ENCODE data around the gene RAD9A.
A peak's percentile ranks its signal among the peaks of the same experiment; 100 is the strongest.

RAD9A gene

GRCh38 chr11:67375320-67376055 lies 16.3 kb upstream of the RAD9A start:
- no peak for DNase-seq (ENCODE audit: low spot score)

GRCh38 chr11:67376063-67376820 lies 15.5 kb upstream of the RAD9A start:
- DNase-seq (ENCODE audit: low spot score): no peak

- no peak for DNase-seq (ENCODE audit: low spot score)
Observed at GRCh38 chr11:67376873-67377808, 14.6 kb upstream of the RAD9A start.

- DNase-seq (ENCODE audit: low spot score): no peak
Observed at GRCh38 chr11:67378544-67378943, 13.2 kb upstream of the RAD9A start.

- DNase-seq (ENCODE audit: low spot score): peak; percentile 82
Observed at GRCh38 chr11:67379061-67380058, 12.4 kb upstream of the RAD9A start.

- DNase-seq (ENCODE audit: low spot score): no peak
Observed at GRCh38 chr11:67381244-67381972, 10.4 kb upstream of the RAD9A start.

- peak; percentile 85 for DNase-seq (ENCODE audit: low spot score)
Observed at GRCh38 chr11:67382276-67383136, 9.3 kb upstream of the RAD9A start.

- no peak for DNase-seq (ENCODE audit: low spot score)
Observed at GRCh38 chr11:67384851-67385366, 6.9 kb upstream of the RAD9A start.

- DNase-seq (ENCODE audit: low spot score): no peak
Observed at GRCh38 chr11:67387069-67387468, 4.7 kb upstream of the RAD9A start.

GRCh38 chr11:67387518-67387917 lies 4.3 kb upstream of the RAD9A start:
- no peak for DNase-seq (ENCODE audit: low spot score)

GRCh38 chr11:67389477-67389876 lies 2.3 kb upstream of the RAD9A start:
- peak; percentile 49 for DNase-seq (ENCODE audit: low spot score)

- no peak for DNase-seq (ENCODE audit: low spot score)
Observed at GRCh38 chr11:67390947-67391303, 861 bp upstream of the RAD9A start.

GRCh38 chr11:67392183-67392715 lies 463 bp downstream of the RAD9A start:
- DNase-seq (ENCODE audit: low spot score): no peak

- DNase-seq (ENCODE audit: low spot score): no peak
Observed at GRCh38 chr11:67393437-67393836, 1.7 kb downstream of the RAD9A start.

- DNase-seq (ENCODE audit: low spot score): no peak
Observed at GRCh38 chr11:67393990-67394389, 2.2 kb downstream of the RAD9A start.

GRCh38 chr11:67395555-67396258 lies 3.9 kb downstream of the RAD9A start:
- DNase-seq (ENCODE audit: low spot score): no peak

- DNase-seq (ENCODE audit: low spot score): no peak
Observed at GRCh38 chr11:67396259-67396581, 4.4 kb downstream of the RAD9A start.

- no peak for DNase-seq (ENCODE audit: low spot score)
Observed at GRCh38 chr11:67396587-67397389, 5.0 kb downstream of the RAD9A start.

Measured in GM03348 (cell line).